Measurements from ENCODE around the gene PSME3.

DNA sequence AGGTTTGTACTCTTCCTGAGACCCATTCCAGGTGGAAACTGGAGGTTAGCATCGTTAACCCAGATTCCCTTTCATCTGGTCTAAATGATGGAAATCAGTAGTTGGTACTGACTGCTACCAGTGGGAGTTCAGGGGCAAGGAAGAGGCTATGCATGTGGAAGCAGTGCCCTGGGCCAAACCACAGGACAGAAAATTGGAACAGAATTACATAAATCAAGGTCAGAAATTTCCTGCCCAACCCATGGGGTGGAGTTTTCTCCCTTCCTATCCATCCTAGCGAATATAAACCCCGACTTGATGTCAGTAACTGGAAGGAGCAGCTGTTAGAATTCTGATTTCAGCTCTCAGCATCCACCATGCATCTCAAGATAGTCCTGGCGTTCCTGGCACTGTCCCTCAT is 11.1 kb downstream of the PSME3 start, which contains the start of gene AOC2:
- TF ChIP-seq, protein P1, sequence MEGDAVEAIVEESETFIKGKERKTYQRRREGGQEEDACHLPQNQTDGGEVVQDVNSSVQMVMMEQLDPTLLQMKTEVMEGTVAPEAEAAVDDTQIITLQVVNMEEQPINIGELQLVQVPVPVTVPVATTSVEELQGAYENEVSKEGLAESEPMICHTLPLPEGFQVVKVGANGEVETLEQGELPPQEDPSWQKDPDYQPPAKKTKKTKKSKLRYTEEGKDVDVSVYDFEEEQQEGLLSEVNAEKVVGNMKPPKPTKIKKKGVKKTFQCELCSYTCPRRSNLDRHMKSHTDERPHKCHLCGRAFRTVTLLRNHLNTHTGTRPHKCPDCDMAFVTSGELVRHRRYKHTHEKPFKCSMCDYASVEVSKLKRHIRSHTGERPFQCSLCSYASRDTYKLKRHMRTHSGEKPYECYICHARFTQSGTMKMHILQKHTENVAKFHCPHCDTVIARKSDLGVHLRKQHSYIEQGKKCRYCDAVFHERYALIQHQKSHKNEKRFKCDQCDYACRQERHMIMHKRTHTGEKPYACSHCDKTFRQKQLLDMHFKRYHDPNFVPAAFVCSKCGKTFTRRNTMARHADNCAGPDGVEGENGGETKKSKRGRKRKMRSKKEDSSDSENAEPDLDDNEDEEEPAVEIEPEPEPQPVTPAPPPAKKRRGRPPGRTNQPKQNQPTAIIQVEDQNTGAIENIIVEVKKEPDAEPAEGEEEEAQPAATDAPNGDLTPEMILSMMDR (IDR thresholded peaks at IDR 0.05; ENCODE audit: insufficient read depth, low read length, poor library complexity, severe bottlenecking): no peak
- no peak for TF ChIP-seq EZH2phosphoT487 (conservative IDR thresholded peaks at IDR 0.05; ENCODE audit: low read length)

All from SU-DHL-6 (cell line).